Liver (tissue), 9 donors: ENCODE data around the gene JMY. TPM values are rescaled to one million over a fixed set of nuclear protein-coding genes. Genes with fewer than 3 reads are reported as not detected.

Experiments used
- DNase-seq: peaks from one replicate; pipeline ENCODE4 v3.0.0-alpha.2; 2017; ENCODE audit warnings: low spot score
- H3K27ac ChIP-seq, 2 donors: one replicate each; pipeline ENCODE4 v1.7.0; 2013; ENCODE audit warnings: inconsistent platforms in 2 of 2, low read length in 2 of 2, control low read depth in 1 of 2, low read depth in 1 of 2, mild to moderate bottlenecking in 1 of 2
- H3K27me3 ChIP-seq, 4 donors: one replicate each; pipeline versions ENCODE4 v1.6.1 to v1.7.0; 2013; ENCODE audit warnings: low read length in 3 of 4, inconsistent platforms in 1 of 4, mild to moderate bottlenecking in 1 of 4, moderate library complexity in 1 of 4; ENCODE audit not compliant: control insufficient read depth in 4 of 4, insufficient read depth in 4 of 4
- H3K36me3 ChIP-seq, 4 donors: one replicate each; pipeline versions ENCODE4 v1.6.1 to v1.7.0; 2013; ENCODE audit warnings: low read length in 3 of 4, mild to moderate bottlenecking in 3 of 4, low read depth in 1 of 4, moderate library complexity in 1 of 4; ENCODE audit not compliant: control insufficient read depth in 4 of 4, insufficient read depth in 3 of 4
- H3K4me1 ChIP-seq, 4 donors: one replicate each; pipeline versions ENCODE4 v1.6.1 to v1.7.0; 2013; ENCODE audit warnings: low read length in 3 of 4, mild to moderate bottlenecking in 3 of 4, moderate library complexity in 1 of 4; ENCODE audit not compliant: control insufficient read depth in 4 of 4, insufficient read depth in 4 of 4
- H3K4me3 ChIP-seq, 3 donors: one replicate each; pipeline versions ENCODE4 v1.6.1 to v1.7.0; 2013; ENCODE audit warnings: low read length in 3 of 3, control low read depth in 1 of 3, low read depth in 1 of 3, mild to moderate bottlenecking in 1 of 3
- H3K9ac ChIP-seq, 2 donors: one replicate each; pipeline ENCODE4 v1.7.0; 2013; ENCODE audit warnings: low read length in 2 of 2, mild to moderate bottlenecking in 2 of 2, moderate library complexity in 2 of 2, control low read depth in 1 of 2, low read depth in 1 of 2
- H3K9me3 ChIP-seq, 4 donors: one replicate each; pipeline versions ENCODE4 v1.6.1 to v1.7.0; 2013; ENCODE audit warnings: low read length in 3 of 4; ENCODE audit not compliant: control insufficient read depth in 4 of 4
- CTCF ChIP-seq: fragments of 150-350 bp; IDR thresholded peaks from 2 replicates; pipeline ENCODE4 v1.5.1; 2017; ENCODE audit warnings: improper control_type of control experiment, low read depth, low read length; ENCODE audit not compliant: missing input control
- EGR1 ChIP-seq, 2 donors: IDR thresholded peaks; 2 replicates each; pipeline ENCODE4 v1.6.1; 2016 to 2018; ENCODE audit warnings: antibody characterized with exemption in 2 of 2, low read depth in 2 of 2
- FOXA1 ChIP-seq: IDR thresholded peaks from 2 replicates; pipeline ENCODE4 v1.6.1; 2016; ENCODE audit warnings: antibody characterized with exemption
- FOXA2 ChIP-seq: IDR thresholded peaks from 2 replicates; pipeline ENCODE4 v1.6.1; 2016; ENCODE audit warnings: antibody characterized with exemption
- GABPA ChIP-seq, 2 donors: IDR thresholded peaks in 1 of 2; conservative IDR thresholded peaks in 1 of 2; 2 replicates each; pipeline ENCODE4 v1.6.1; 2016; ENCODE audit warnings: antibody characterized with exemption in 2 of 2, mild to moderate bottlenecking in 1 of 2, moderate library complexity in 1 of 2
- HNF4A ChIP-seq, 2 donors: conservative IDR thresholded peaks; 2 replicates each; pipeline ENCODE4 v1.6.1; 2016; ENCODE audit warnings: antibody characterized with exemption in 2 of 2, mild to moderate bottlenecking in 2 of 2
- HNF4G ChIP-seq: IDR thresholded peaks from 2 replicates; pipeline ENCODE4 v1.6.1; 2016; ENCODE audit warnings: antibody characterized with exemption
- JUND ChIP-seq, 2 donors: IDR thresholded peaks; 2 replicates each; pipeline ENCODE4 v1.6.1; 2016; ENCODE audit warnings: antibody characterized with exemption in 2 of 2
- NR2F2 ChIP-seq: IDR thresholded peaks from 2 replicates; pipeline ENCODE4 v1.6.1; 2016; ENCODE audit warnings: antibody characterized with exemption
- RAD21 ChIP-seq, 2 donors: IDR thresholded peaks; 2 replicates each; pipeline ENCODE4 v1.6.1; 2016; ENCODE audit warnings: antibody characterized with exemption in 2 of 2, mild to moderate bottlenecking in 2 of 2
- REST ChIP-seq: IDR thresholded peaks from 2 replicates; pipeline ENCODE4 v1.6.1; 2016; ENCODE audit warnings: antibody characterized with exemption, mild to moderate bottlenecking
- RXRA ChIP-seq, 2 donors: IDR thresholded peaks; 2 replicates each; pipeline ENCODE4 v1.6.1; 2017 to 2018; ENCODE audit warnings: antibody characterized with exemption in 2 of 2, mild to moderate bottlenecking in 1 of 2
- SP1 ChIP-seq: IDR thresholded peaks from 2 replicates; pipeline ENCODE4 v1.6.1; 2018; ENCODE audit warnings: antibody characterized with exemption, mild to moderate bottlenecking
- TAF1 ChIP-seq: conservative IDR thresholded peaks from 2 replicates; pipeline ENCODE4 v1.6.1; 2016; ENCODE audit warnings: antibody characterized with exemption, mild to moderate bottlenecking
- YY1 ChIP-seq: IDR thresholded peaks from 2 replicates; pipeline ENCODE4 v1.6.1; 2016; ENCODE audit warnings: antibody characterized with exemption, mild to moderate bottlenecking
- WGBS: extraction: QIAGEN DNeasy Blood & Tissue Kit; methylation state at CpG from one replicate; pipeline ENCODE4 v1.1.7; 2013; 5-methylcytosine and 5-hydroxymethylcytosine counted together
- polyA plus RNA-seq, 2 donors: library from polyadenylated mRNA; stranded (reverse) in 1 of 2; unstranded in 1 of 2; fragments of 200-250 nt in 1 of 2; fragments of >200 nt in 1 of 2; fragmentation: Nextera tagmentation in 1 of 2; extraction: Ambion mirVana in 1 of 2; gene quantifications; one replicate each; pipeline versions ENCODE4 v1.2.1 to v1.2.3, GENCODE V29; 2013 to 2015
- total RNA-seq, 2 donors: library from RNA; depleted of rRNA; stranded (reverse); fragments of >200 nt; gene quantifications; one replicate each; pipeline ENCODE4 v1.2.3, GENCODE V29; 2014
- TF ChIP-seq, protein P1 (sequence below): IDR thresholded peaks from 2 replicates; pipeline ENCODE4 v1.6.1; 2016; ENCODE audit warnings: antibody characterized with exemption
- TF ChIP-seq, protein P2 (sequence below): IDR thresholded peaks from 2 replicates; pipeline ENCODE4 v1.6.1; 2016; ENCODE audit warnings: antibody characterized with exemption
- TF ChIP-seq, protein P3 (sequence below): IDR thresholded peaks from 2 replicates; pipeline ENCODE4 v1.6.1; 2016; ENCODE audit warnings: antibody characterized with exemption
- donor health status: healthy.
- donor health status: healthy.
- donor health status: healthy.
- donor health status: healthy.
- donor health status: healthy.

The JMY gene
- total and polyA plus RNA-seq, 4 donors, result 2.4 to 9.7 (median 6.2) TPM

- H3K36me3 ChIP-seq, result no peaks in the 10 kb centered on the region
- DNase-seq, result no peak
- no peak overlapping the region for H3K9ac ChIP-seq
- no peak for TF ChIP-seq HNF4G
- no peak for TF ChIP-seq FOXA2
- TF ChIP-seq RAD21 (IDR thresholded peaks at IDR 0.05), result no peak
- TF ChIP-seq TAF1, result no peak
- no peak for TF ChIP-seq HNF4A (conservative IDR thresholded peaks at IDR 0.05)
- TF ChIP-seq, protein P1, sequence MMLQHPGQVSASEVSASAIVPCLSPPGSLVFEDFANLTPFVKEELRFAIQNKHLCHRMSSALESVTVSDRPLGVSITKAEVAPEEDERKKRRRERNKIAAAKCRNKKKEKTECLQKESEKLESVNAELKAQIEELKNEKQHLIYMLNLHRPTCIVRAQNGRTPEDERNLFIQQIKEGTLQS, result no peak
- no peak for TF ChIP-seq FOXA1
- TF ChIP-seq NR2F2, result no peak
- TF ChIP-seq, protein P2, sequence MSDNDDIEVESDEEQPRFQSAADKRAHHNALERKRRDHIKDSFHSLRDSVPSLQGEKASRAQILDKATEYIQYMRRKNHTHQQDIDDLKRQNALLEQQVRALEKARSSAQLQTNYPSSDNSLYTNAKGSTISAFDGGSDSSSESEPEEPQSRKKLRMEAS, result no peak
- TF ChIP-seq, protein P3, sequence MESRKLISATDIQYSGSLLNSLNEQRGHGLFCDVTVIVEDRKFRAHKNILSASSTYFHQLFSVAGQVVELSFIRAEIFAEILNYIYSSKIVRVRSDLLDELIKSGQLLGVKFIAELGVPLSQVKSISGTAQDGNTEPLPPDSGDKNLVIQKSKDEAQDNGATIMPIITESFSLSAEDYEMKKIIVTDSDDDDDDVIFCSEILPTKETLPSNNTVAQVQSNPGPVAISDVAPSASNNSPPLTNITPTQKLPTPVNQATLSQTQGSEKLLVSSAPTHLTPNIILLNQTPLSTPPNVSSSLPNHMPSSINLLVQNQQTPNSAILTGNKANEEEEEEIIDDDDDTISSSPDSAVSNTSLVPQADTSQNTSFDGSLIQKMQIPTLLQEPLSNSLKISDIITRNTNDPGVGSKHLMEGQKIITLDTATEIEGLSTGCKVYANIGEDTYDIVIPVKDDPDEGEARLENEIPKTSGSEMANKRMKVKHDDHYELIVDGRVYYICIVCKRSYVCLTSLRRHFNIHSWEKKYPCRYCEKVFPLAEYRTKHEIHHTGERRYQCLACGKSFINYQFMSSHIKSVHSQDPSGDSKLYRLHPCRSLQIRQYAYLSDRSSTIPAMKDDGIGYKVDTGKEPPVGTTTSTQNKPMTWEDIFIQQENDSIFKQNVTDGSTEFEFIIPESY, result no peak
- no peak for TF ChIP-seq EGR1 (IDR thresholded peaks at IDR 0.05; ENCODE audit: low read depth in 2 of 2)
- no peak for TF ChIP-seq CTCF
- TF ChIP-seq JUND (IDR thresholded peaks at IDR 0.05), result no peak
- TF ChIP-seq REST, result no peak
- TF ChIP-seq RXRA (IDR thresholded peaks at IDR 0.05), result no peak
- no peak for TF ChIP-seq GABPA (IDR thresholded peaks at IDR 0.05 in 1 of 2, conservative IDR thresholded peaks at IDR 0.05 in 1 of 2)
- no peak for TF ChIP-seq YY1
- TF ChIP-seq SP1, result no peak
- no peak overlapping the region for H3K27ac ChIP-seq
- H3K27me3 ChIP-seq, result no peaks in the 10 kb centered on the region
- peaks cover 0 to 3% (median under 1%) of the 10 kb centered on the region in 4 donors for H3K4me1 ChIP-seq
- no peaks in the 10 kb centered on the region for H3K9me3 ChIP-seq
- 98% methylated on average over 2 of the region's 2 CpGs for WGBS
- H3K4me3 ChIP-seq, result no peak overlapping the region
These were observed 45.7 kb upstream of the JMY start for GRCh38 chr5:79190235-79190529.
